GM19351 (cell line): Measurements from ENCODE around the gene EXT2.

Source experiments
- ATAC-seq: cut with Tn5 transposase; IDR thresholded peaks from one replicate; pipeline ENCODE4 v1.9.1; 2021; ENCODE audit warnings: mild to moderate bottlenecking, moderate library complexity; ENCODE audit not compliant: unreplicated experiment

EXT2 gene

GRCh38 chr11:44159848-44160721, 64.6 kb downstream of the EXT2 start:
- peak; percentile 69 for ATAC-seq

- ATAC-seq: no peak
Observed at GRCh38 chr11:44162004-44162403, 66.5 kb downstream of the EXT2 start.

GRCh38 chr11:44162662-44163061, 67.2 kb downstream of the EXT2 start:
- no peak for ATAC-seq

- ATAC-seq: no peak
Observed at GRCh38 chr11:44165432-44165831, 70.0 kb downstream of the EXT2 start.

- ATAC-seq: no peak
Observed at GRCh38 chr11:44167046-44167445, 71.6 kb downstream of the EXT2 start.

- ATAC-seq: no peak
Observed at GRCh38 chr11:44171518-44171917, 76.0 kb downstream of the EXT2 start.

GRCh38 chr11:44172966-44173365, 77.5 kb downstream of the EXT2 start:
- ATAC-seq: no peak

GRCh38 chr11:44174842-44175241, 79.4 kb downstream of the EXT2 start:
- no peak for ATAC-seq

GRCh38 chr11:44176546-44177213, 81.2 kb downstream of the EXT2 start:
- ATAC-seq: no peak

GRCh38 chr11:44177905-44178304, 82.4 kb downstream of the EXT2 start:
- ATAC-seq: no peak

GRCh38 chr11:44178381-44178780, 82.9 kb downstream of the EXT2 start:
- ATAC-seq: no peak

- no peak for ATAC-seq
Observed at GRCh38 chr11:44179173-44179572, 83.7 kb downstream of the EXT2 start.

GRCh38 chr11:44180107-44180506, 84.6 kb downstream of the EXT2 start:
- ATAC-seq: no peak

GRCh38 chr11:44185522-44185921, 90.0 kb downstream of the EXT2 start:
- ATAC-seq: no peak

GRCh38 chr11:44186321-44186930, 90.9 kb downstream of the EXT2 start:
- ATAC-seq: no peak

GRCh38 chr11:44188643-44189042, 93.2 kb downstream of the EXT2 start:
- no peak for ATAC-seq

GRCh38 chr11:44189986-44190882, 94.8 kb downstream of the EXT2 start:
- no peak for ATAC-seq

GRCh38 chr11:44190883-44191230, 95.4 kb downstream of the EXT2 start:
- ATAC-seq: no peak

GRCh38 chr11:44191322-44192016, 96.0 kb downstream of the EXT2 start:
- ATAC-seq: no peak

- ATAC-seq: no peak
Observed at GRCh38 chr11:44192017-44192385, 96.5 kb downstream of the EXT2 start.
